Keratinocyte (primary cell): ENCODE results near the gene PDK2. TPM values are rescaled to one million over a fixed set of nuclear protein-coding genes. Genes with fewer than 3 reads are reported as not detected.

Source experiments
- DNase-seq: peaks from one replicate; pipeline ENCODE4 v3.0.0-alpha.2; 2011; ENCODE audit warnings: low read depth, missing footprints, low spot score
- FAIRE-seq: peaks from 2 replicates; lab custom pipeline; 2011; peaks lifted over from hg19 to GRCh38; lab: Jason Lieb, UNC
- H2AFZ ChIP-seq: 2 replicates; pipeline ENCODE4 v1.6.0; 2012; ENCODE audit warnings: low read length, control low read depth, inconsistent platforms; ENCODE audit not compliant: control insufficient read depth
- H3K27ac ChIP-seq: 2 replicates; pipeline ENCODE4 v1.5.1; 2011; ENCODE audit warnings: low read length; ENCODE audit not compliant: control insufficient read depth, insufficient read depth
- H3K27me3 ChIP-seq: 3 replicates; pipeline ENCODE4 v1.6.0; 2011; ENCODE audit warnings: low read length; ENCODE audit not compliant: control insufficient read depth, insufficient read depth; ENCODE audit errors: extremely low read depth
- H3K36me3 ChIP-seq, 2 experiments: 2 replicates in 1 of 2; 3 replicates in 1 of 2; pipeline ENCODE4 v1.5.1; 2011; ENCODE audit warnings: low read length in 2 of 2, mild to moderate bottlenecking in 1 of 2; ENCODE audit not compliant: control insufficient read depth in 2 of 2, insufficient read depth in 2 of 2; ENCODE audit errors: extremely low read depth in 1 of 2
- H3K4me1 ChIP-seq: 3 replicates; pipeline ENCODE4 v1.5.1; 2011; ENCODE audit warnings: low read length; ENCODE audit not compliant: control insufficient read depth, insufficient read depth; ENCODE audit errors: extremely low read depth
- H3K4me2 ChIP-seq: 3 replicates; pipeline ENCODE4 v1.6.0; 2011; ENCODE audit warnings: low read depth, low read length; ENCODE audit not compliant: control insufficient read depth, insufficient read depth; ENCODE audit errors: extremely low read depth
- H3K4me3 ChIP-seq, 3 experiments: fragments of 200-600 bp in 1 of 3; sonication (generic) in 1 of 3; 2 replicates in 2 of 3; 3 replicates in 1 of 3; pipeline ENCODE4 v1.5.1; 2011 to 2016; ENCODE audit warnings: low read length in 3 of 3, mild to moderate bottlenecking in 3 of 3, control low read depth in 2 of 3, inconsistent platforms in 1 of 3, low read depth in 1 of 3, mixed read lengths in 1 of 3, mixed run types in 1 of 3, moderate library complexity in 1 of 3; ENCODE audit not compliant: control insufficient read depth in 2 of 3, insufficient read depth in 2 of 3; ENCODE audit errors: extremely low read depth in 1 of 3
- H3K79me2 ChIP-seq: 2 replicates; pipeline ENCODE4 v1.6.0; 2012; ENCODE audit warnings: low read length; ENCODE audit not compliant: control insufficient read depth, insufficient read depth
- H3K9ac ChIP-seq: 3 replicates; pipeline ENCODE4 v1.6.0; 2011; ENCODE audit warnings: low read length; ENCODE audit not compliant: control insufficient read depth, insufficient read depth; ENCODE audit errors: extremely low read depth
- H3K9me1 ChIP-seq: 3 replicates; pipeline ENCODE4 v1.6.0; 2011; ENCODE audit warnings: low read length; ENCODE audit not compliant: control insufficient read depth, insufficient read depth; ENCODE audit errors: extremely low read depth
- H3K9me3 ChIP-seq: 2 replicates; pipeline ENCODE4 v1.5.1; 2012; ENCODE audit warnings: low read depth, low read length; ENCODE audit not compliant: control insufficient read depth
- H4K20me1 ChIP-seq: 3 replicates; pipeline ENCODE4 v1.6.0; 2011; ENCODE audit warnings: low read length; ENCODE audit not compliant: control insufficient read depth, insufficient read depth; ENCODE audit errors: extremely low read depth
- CTCF ChIP-seq, 3 experiments: IDR thresholded peaks in 1 of 3; conservative IDR thresholded peaks in 1 of 3; optimal IDR thresholded peaks in 1 of 3; 2 replicates in 2 of 3; 3 replicates in 1 of 3; pipeline versions ENCODE3 to v1.5.1; 2011; ENCODE audit warnings: low read length in 3 of 3, mild to moderate bottlenecking in 3 of 3, moderate library complexity in 2 of 3, control low read depth in 1 of 3, inconsistent platforms in 1 of 3; ENCODE audit not compliant: insufficient read depth in 2 of 3; ENCODE audit errors: extremely low read depth in 1 of 3
- EZH2 ChIP-seq: IDR thresholded peaks from one replicate; pipeline ENCODE4 v1.6.1; 2012; ENCODE audit warnings: inconsistent platforms, mild to moderate bottlenecking, low read length, moderate library complexity
- dilution Hi-C: fragments of 300-500 bp; cut with MboI; formaldehyde crosslinking; loops from one replicate; pipeline ENCODE4 v1.7.0; 2020; ENCODE audit warnings: low sequenced_read_pairs; ENCODE audit not compliant: extremely low pct_ligation_motif_present
- polyA plus RNA-seq, 5 experiments: library from polyadenylated mRNA; depleted of rRNA in 3 of 5; stranded (reverse) in 3 of 5; stranded (forward) in 1 of 5; unstranded in 1 of 5; fragments of >200 nt; gene quantifications; 1 replicate in 1 of 5; 2 replicates in 3 of 5; 3 replicates in 1 of 5; pipeline versions ENCODE4 v1.2.1 to v1.2.3, GENCODE V29; 2011 to 2012; ENCODE audit warnings: missing spikeins in 2 of 5, low read depth in 1 of 5, low replicate concordance in 1 of 5

The PDK2 gene
- polyA plus RNA-seq, 1 donor (not counting 4 experiments of a cell fraction or from before 2014, with no cell fraction given) = 7.5 TPM

GRCh38 chr17:50066995-50067394 is 28.2 kb upstream of the PDK2 start:
- Histone ChIP-seq H3K27ac (peak overlapping the region; percentile 22), H3K9me1 (no peaks in the 10 kb centered on the region), H3K4me1 (peaks cover 34% of the 10 kb centered on the region), H4K20me1 (peaks cover 29% of the 10 kb centered on the region), H3K9me3 (no peaks in the 10 kb centered on the region), H3K4me2 (no peak overlapping the region), H3K36me3 (peaks cover 33 to 74% of the 10 kb centered on the region in 2 experiments), H3K27me3 (no peaks in the 10 kb centered on the region), H3K79me2 (peaks cover 79% of the 10 kb centered on the region), H2AFZ (no peak overlapping the region), H3K9ac (no peak overlapping the region), H3K4me3 (no peak overlapping the region)
- dilution Hi-C loops = no loop called here
- DNase-seq = no peak
- FAIRE-seq = no peak
- TF ChIP-seq EZH2 (no peak), CTCF (optimal IDR thresholded peaks at IDR 0.05 in 1 of 3, IDR thresholded peaks at IDR 0.05 in 1 of 3, conservative IDR thresholded peaks at IDR 0.05 in 1 of 3; ENCODE audit: extremely low read depth in 1 of 3, insufficient read depth in 2 of 3, low read length in 3 of 3) (no peak)

DNA sequence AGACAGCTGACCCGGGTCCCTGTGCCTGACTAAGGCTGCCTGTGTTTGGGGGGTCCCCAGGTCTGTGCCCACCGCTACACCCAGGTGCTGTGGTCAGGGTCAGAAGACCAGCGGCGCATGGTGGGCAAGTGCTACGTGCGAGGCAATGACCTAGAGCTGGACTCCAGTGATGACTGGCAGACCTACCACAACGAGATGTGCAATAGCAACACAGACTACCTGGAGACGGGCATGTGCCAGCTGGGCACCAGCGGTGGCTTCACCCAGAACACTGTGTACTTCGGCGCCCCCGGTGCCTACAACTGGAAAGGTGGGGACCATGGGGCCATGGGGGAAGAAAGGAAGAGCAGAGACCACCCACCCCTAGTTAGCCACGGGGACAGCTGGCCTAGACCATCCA is 27.2 kb upstream of the PDK2 start:
- dilution Hi-C loops = no loop called here
- peak overlapping the region; percentile 5 for H3K27ac ChIP-seq
- no peak overlapping the region for H3K9ac ChIP-seq
- H3K4me2 ChIP-seq = no peak overlapping the region
- H3K9me3 ChIP-seq = no peaks in the 10 kb centered on the region
- no peaks in the 10 kb centered on the region for H3K27me3 ChIP-seq
- no peak overlapping the region for H2AFZ ChIP-seq
- no peak for DNase-seq
- H4K20me1 ChIP-seq = peaks cover 35% of the 10 kb centered on the region
- TF ChIP-seq CTCF (optimal IDR thresholded peaks at IDR 0.05 in 1 of 3, IDR thresholded peaks at IDR 0.05 in 1 of 3, conservative IDR thresholded peaks at IDR 0.05 in 1 of 3; ENCODE audit: extremely low read depth in 1 of 3, insufficient read depth in 2 of 3, low read length in 3 of 3) (peak in 1 of 3 experiments; percentile 6), EZH2 (no peak)
- H3K9me1 ChIP-seq = no peaks in the 10 kb centered on the region
- H3K79me2 ChIP-seq = peaks cover 83% of the 10 kb centered on the region
- H3K4me1 ChIP-seq = peaks cover 26% of the 10 kb centered on the region
- FAIRE-seq = peak; percentile 17
- no peak overlapping the region for H3K4me3 ChIP-seq
- peaks cover 40 to 79% of the 10 kb centered on the region in 2 experiments for H3K36me3 ChIP-seq
